Measurements from ENCODE around the gene HDAC3. TPM values are rescaled to one million over a fixed set of nuclear protein-coding genes. Genes with fewer than 3 reads are reported as not detected.

HDAC3 gene
- total RNA-seq, 1 experiment from 2014 or later, result 91.9 TPM

DNA sequence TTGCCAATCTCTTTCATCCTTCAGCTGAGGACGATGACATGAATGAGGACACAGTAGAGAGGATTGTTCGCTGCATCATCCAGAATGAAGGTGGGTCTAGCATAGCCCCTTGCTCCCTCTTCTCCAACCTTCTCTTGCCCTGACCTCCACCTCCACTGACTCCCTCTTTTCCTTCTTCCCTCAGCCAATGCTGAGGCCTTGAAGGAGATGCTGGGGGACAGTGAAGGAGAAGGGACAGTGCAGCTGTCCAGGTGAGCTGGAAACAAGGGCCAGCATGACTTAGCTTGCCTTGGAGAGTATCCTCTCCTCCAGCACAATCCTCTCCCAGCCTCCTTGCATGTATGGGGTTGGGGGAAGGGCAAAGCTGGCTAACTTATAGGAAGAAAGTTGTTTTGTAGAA is 2.1 kb upstream of the HDAC3 start:
- Histone ChIP-seq H3K4me3 (replicated peaks in 1 of 2; ENCODE audit: low read depth in 1 of 2, low read length in 2 of 2) (no peak overlapping the region), H3K27me3 (ENCODE audit: insufficient read depth, low read length) (no peaks in the 10 kb centered on the region), H3K36me3 (ENCODE audit: control insufficient read depth in 1 of 2, insufficient read depth in 2 of 2, low read length in 2 of 2) (0 out of 4 replicates have a peak, but pooled peaks cover 0 to 2% of the 10 kb centered on the region in 2 experiments), H3K9me3 (ENCODE audit: control insufficient read depth in 1 of 2, insufficient read depth in 1 of 2, low read depth in 1 of 2, low read length in 2 of 2) (no peaks in the 10 kb centered on the region), H2AFZ (ENCODE audit: low read depth, low read length, poor library complexity, severe bottlenecking) (no peak overlapping the region), H3K4me2 (ENCODE audit: low read length) (peak overlapping the region; percentile 98; the same call in 1 of the 2 replicates), H3K4me1 (ENCODE audit: control insufficient read depth in 1 of 2, insufficient read depth in 2 of 2, low read length in 2 of 2) (peaks cover 10 to 40% of the 10 kb centered on the region in 2 experiments), H3K9ac (ENCODE audit: low read length) (no peak overlapping the region), H4K20me1 (ENCODE audit: insufficient read depth) (no peaks in the 10 kb centered on the region), H3K9me2 (ENCODE audit: insufficient read depth) (no peaks in the 10 kb centered on the region), H3K27ac (ENCODE audit: low read depth, low read length) (no peak overlapping the region), H3K79me2 (ENCODE audit: insufficient read depth, low read length) (peaks cover 28% of the 10 kb centered on the region)
- POLR2A ChIA-PET, result no interaction called here
- BruUV-seq (replicated peaks), result no TSS peak
- intact Hi-C loops (cut with micrococcal nuclease), result no loop called here
- TF ChIP-seq REST (IDR thresholded peaks at IDR 0.05; ENCODE audit: low read depth) (no peak), EZH2 (IDR thresholded peaks at IDR 0.05) (no peak)
- TF ChIP-seq, protein P1, sequence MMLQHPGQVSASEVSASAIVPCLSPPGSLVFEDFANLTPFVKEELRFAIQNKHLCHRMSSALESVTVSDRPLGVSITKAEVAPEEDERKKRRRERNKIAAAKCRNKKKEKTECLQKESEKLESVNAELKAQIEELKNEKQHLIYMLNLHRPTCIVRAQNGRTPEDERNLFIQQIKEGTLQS (IDR thresholded peaks at IDR 0.05), result no peak
- CTCF ChIA-PET, result interaction anchor here (2.9 to 3.5 kb wide), 2 partner anchors 19 to 47 kb away, joined by 25 to 35 read pairs; partner anchors contain the start of gene DIAPH1
- ATAC-seq, result no peak
- no peak for DNase-seq (ENCODE audit: low read depth, low spot score)
- RAD21 ChIA-PET (ENCODE audit: low non-redundant PET in 1 of 2, low total read pairs in 2 of 2, uncharacterized antibody in 2 of 2, unreplicated experiment in 2 of 2), result no interaction called here
